Activated effector memory CD4-positive, alpha-beta T cell treated with anti-CD3 and anti-CD28 coated beads, Interleukin-2, amount 50 U/mL, for 16 hours (primary cell): ENCODE measurements around the gene PRKACG.

ENCODE experiments used
- DNase-seq: peaks from one replicate; pipeline ENCODE4 v3.0.0-alpha.2; 2020

The PRKACG gene

GRCh38 chr9:68980341-68980914, 33.5 kb downstream of the PRKACG start:
- no peak for DNase-seq

- no peak for DNase-seq
Observed at GRCh38 chr9:68979538-68980314, 34.2 kb downstream of the PRKACG start.

GRCh38 chr9:68978501-68978900, 35.4 kb downstream of the PRKACG start:
- no peak for DNase-seq

DNA sequence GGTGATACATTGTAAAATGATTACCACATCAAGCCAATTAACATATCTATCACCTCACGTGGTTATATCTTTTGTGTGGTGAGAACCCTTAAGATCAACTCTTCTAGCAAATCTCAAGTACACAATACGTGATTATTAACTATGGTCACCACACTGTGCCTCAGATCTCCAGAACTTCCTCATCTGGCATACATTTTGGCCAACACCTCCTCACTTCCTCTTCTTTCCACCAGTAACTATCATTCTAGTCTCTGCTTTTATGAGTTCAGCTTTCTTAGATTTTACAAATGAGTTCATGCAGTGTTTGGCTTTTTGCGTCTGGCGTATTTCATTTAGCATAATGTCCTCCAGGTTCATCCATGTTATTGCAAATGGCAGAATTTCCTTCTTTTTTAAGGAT, 35.8 kb downstream of the PRKACG start:
- DNase-seq, result no peak

DNA sequence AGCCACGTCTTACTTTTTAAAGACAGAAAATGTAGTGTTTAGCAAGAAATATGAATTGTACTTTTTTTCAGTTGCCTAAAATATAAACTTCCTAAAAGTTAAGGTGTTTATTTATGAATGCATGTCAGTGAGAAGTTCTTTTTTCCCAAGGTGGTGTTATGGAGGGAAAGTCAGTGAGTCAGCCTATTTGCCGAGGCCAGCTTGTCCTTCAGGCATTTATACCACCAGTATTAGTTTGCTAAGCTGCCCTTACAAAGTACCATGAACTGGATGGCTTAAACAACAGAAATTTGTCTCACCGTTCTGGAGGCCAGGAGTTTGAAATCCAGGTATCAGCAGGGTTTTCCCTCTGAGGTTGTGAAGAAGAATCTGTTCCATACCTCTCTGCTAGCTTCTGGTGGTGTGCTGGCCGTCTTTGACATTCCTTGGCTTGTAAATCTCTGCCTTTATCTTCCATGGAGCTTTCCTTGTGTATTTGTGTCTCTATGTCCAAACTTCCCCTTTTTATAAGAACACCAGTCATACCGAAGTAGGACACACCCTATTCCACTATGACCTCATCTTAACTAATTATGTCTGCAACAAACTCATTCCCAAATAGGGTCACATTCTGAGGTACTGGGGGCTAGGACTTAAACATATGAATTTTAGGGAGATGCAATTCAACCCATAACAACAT, 38.4 kb downstream of the PRKACG start:
- no peak for DNase-seq

GRCh38 chr9:68974901-68975300, 39.0 kb downstream of the PRKACG start:
- no peak for DNase-seq

GRCh38 chr9:68974431-68974830, 39.5 kb downstream of the PRKACG start:
- no peak for DNase-seq

GRCh38 chr9:68973619-68974018, 40.3 kb downstream of the PRKACG start:
- DNase-seq, result no peak

- no peak for DNase-seq
Observed at GRCh38 chr9:68970151-68970550, 43.8 kb downstream of the PRKACG start.

DNA sequence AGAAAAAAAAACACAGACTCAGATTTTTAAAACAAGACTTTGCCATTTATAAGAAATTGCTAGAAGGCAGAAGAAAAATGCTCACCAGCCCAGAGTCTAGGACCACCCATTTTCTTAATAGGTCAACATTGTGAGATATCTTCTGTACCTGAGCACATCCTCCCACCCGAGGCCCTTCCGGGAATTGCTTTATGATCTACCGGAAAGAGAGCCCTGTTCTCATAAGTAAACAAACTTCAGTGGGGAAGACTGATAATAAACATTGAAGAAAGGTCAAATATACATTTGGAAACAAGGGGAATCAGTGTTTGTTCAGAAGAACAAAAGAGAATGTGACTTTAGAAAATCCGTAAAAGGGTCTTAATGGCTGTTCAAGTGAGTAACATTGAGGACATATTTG, 44.4 kb downstream of the PRKACG start:
- no peak for DNase-seq

- DNase-seq, result no peak
Observed at GRCh38 chr9:68967800-68968199, 46.1 kb downstream of the PRKACG start.

GRCh38 chr9:68966496-68966944, 47.4 kb downstream of the PRKACG start:
- DNase-seq, result no peak

- no peak for DNase-seq
Observed at GRCh38 chr9:68964765-68965164, 49.1 kb downstream of the PRKACG start.

DNA sequence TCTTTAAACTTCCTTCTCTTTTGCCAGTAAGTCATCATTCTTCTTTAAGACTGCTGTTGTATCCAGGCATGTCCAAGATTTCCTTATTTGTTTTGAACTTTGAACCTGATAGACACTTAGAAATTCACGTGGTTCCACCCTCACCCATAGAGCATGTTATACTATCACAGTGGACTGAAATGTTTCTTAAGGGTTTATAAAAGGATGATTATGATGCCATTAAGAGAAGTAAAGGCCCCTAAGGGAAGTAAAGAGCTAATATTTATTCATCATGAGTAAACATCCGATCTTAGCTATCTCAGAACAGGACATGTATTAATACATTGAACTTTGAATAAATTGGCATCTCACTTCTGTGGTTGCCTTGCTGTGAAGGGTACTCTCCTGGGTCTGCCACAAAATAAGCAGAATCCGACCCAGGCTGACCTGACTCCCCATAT, 49.8 kb downstream of the PRKACG start:
- no peak for DNase-seq

DNA sequence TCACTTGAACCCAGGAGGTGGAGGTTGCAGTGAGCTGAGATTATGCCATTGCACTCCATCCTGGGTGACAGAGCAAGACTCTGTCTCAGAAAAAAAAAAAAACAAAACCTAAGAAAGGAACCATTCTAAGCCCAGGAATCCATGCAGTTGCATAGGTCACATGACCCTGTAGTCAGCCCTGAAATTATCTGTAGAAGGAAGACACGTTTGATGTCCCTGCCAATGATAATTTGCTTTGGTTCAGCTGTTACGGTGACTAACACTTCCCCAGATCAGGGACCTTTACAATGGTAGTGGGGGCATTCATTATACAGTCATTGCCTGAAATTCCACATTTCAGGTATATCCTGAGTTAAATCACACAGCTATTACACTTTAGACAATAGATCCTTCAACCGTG, 50.5 kb downstream of the PRKACG start:
- DNase-seq, result no peak
